Measurements from ENCODE around the gene METTL1. TPM values are rescaled to one million over a fixed set of nuclear protein-coding genes. Genes with fewer than 3 reads are reported as not detected.
A peak's percentile ranks its signal among the peaks of the same experiment; 100 is the strongest.

The METTL1 gene
- total and polyA plus RNA-seq, 4 donors = 2.8 to 11.2 (median 7.1) TPM

GRCh38 chr12:57783861-57784260 lies 12.0 kb upstream of the METTL1 start:
- TF ChIP-seq FOXA1 (IDR thresholded peaks at IDR 0.05) = no peak
- no peak for TF ChIP-seq RAD21 (IDR thresholded peaks at IDR 0.05)
- TF ChIP-seq ATF3 (IDR thresholded peaks at IDR 0.05) = no peak
- no peak for TF ChIP-seq NR2F2 (IDR thresholded peaks at IDR 0.05)
- TF ChIP-seq HNF4A (conservative IDR thresholded peaks at IDR 0.05) = no peak
- TF ChIP-seq RXRA (IDR thresholded peaks at IDR 0.05) = no peak
- no peak for TF ChIP-seq TAF1 (conservative IDR thresholded peaks at IDR 0.05)
- TF ChIP-seq, protein P1, sequence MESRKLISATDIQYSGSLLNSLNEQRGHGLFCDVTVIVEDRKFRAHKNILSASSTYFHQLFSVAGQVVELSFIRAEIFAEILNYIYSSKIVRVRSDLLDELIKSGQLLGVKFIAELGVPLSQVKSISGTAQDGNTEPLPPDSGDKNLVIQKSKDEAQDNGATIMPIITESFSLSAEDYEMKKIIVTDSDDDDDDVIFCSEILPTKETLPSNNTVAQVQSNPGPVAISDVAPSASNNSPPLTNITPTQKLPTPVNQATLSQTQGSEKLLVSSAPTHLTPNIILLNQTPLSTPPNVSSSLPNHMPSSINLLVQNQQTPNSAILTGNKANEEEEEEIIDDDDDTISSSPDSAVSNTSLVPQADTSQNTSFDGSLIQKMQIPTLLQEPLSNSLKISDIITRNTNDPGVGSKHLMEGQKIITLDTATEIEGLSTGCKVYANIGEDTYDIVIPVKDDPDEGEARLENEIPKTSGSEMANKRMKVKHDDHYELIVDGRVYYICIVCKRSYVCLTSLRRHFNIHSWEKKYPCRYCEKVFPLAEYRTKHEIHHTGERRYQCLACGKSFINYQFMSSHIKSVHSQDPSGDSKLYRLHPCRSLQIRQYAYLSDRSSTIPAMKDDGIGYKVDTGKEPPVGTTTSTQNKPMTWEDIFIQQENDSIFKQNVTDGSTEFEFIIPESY (IDR thresholded peaks at IDR 0.05) = no peak
- no peak for TF ChIP-seq CTCF (IDR thresholded peaks at IDR 0.05; ENCODE audit: low read depth, low read length, missing input control)
- no peak for TF ChIP-seq SP1 (IDR thresholded peaks at IDR 0.05)
- TF ChIP-seq YY1 (IDR thresholded peaks at IDR 0.05) = no peak
- no peak for TF ChIP-seq GABPA (IDR thresholded peaks at IDR 0.05 in 1 of 2, conservative IDR thresholded peaks at IDR 0.05 in 1 of 2)
- TF ChIP-seq MAX (IDR thresholded peaks at IDR 0.05) = no peak
- no peak for TF ChIP-seq FOXA2 (IDR thresholded peaks at IDR 0.05)
- Histone ChIP-seq H3K4me1 (ENCODE audit: control insufficient read depth in 4 of 4, insufficient read depth in 4 of 4, low read length in 3 of 4) (peaks cover 0 to 19% (median 15%) of the 10 kb centered on the region in 4 donors), H3K9me3 (ENCODE audit: control insufficient read depth in 4 of 4, low read length in 3 of 4) (no peaks in the 10 kb centered on the region), H3K27me3 (ENCODE audit: control insufficient read depth in 4 of 4, insufficient read depth in 4 of 4, low read length in 3 of 4) (no peaks in the 10 kb centered on the region), H3K9ac (ENCODE audit: low read depth in 1 of 2, low read length in 2 of 2) (no peak overlapping the region), H3K36me3 (ENCODE audit: control insufficient read depth in 4 of 4, insufficient read depth in 3 of 4, low read depth in 1 of 4, low read length in 3 of 4) (peaks cover 10 to 27% (median 18%) of the 10 kb centered on the region in 4 donors), H3K27ac (ENCODE audit: low read depth in 1 of 2, low read length in 2 of 2) (no peak overlapping the region), H3K4me3 (ENCODE audit: low read depth in 1 of 3, low read length in 3 of 3) (no peak overlapping the region)
- DNase-seq (ENCODE audit: low spot score) = no peak
- WGBS = 95% methylated on average over 11 of the region's 11 CpGs

- Histone ChIP-seq H3K9ac (ENCODE audit: low read depth in 1 of 2, low read length in 2 of 2) (peak overlapping the region; percentile 82), H3K4me1 (ENCODE audit: control insufficient read depth in 4 of 4, insufficient read depth in 4 of 4, low read length in 3 of 4) (peaks cover 0 to 19% (median 15%) of the 10 kb centered on the region in 4 donors), H3K27ac (ENCODE audit: low read depth in 1 of 2, low read length in 2 of 2) (no peak overlapping the region), H3K4me3 (ENCODE audit: low read depth in 1 of 3, low read length in 3 of 3) (peak overlapping the region; percentile 74 to 99 (median 98)), H3K27me3 (ENCODE audit: control insufficient read depth in 4 of 4, insufficient read depth in 4 of 4, low read length in 3 of 4) (no peaks in the 10 kb centered on the region), H3K36me3 (ENCODE audit: control insufficient read depth in 4 of 4, insufficient read depth in 3 of 4, low read depth in 1 of 4, low read length in 3 of 4) (peaks cover 8 to 24% (median 18%) of the 10 kb centered on the region in 4 donors), H3K9me3 (ENCODE audit: control insufficient read depth in 4 of 4, low read length in 3 of 4) (no peaks in the 10 kb centered on the region)
- 83% methylated on average over 12 of the region's 12 CpGs for WGBS
- DNase-seq (ENCODE audit: low spot score) = no peak
- TF ChIP-seq, protein P2, sequence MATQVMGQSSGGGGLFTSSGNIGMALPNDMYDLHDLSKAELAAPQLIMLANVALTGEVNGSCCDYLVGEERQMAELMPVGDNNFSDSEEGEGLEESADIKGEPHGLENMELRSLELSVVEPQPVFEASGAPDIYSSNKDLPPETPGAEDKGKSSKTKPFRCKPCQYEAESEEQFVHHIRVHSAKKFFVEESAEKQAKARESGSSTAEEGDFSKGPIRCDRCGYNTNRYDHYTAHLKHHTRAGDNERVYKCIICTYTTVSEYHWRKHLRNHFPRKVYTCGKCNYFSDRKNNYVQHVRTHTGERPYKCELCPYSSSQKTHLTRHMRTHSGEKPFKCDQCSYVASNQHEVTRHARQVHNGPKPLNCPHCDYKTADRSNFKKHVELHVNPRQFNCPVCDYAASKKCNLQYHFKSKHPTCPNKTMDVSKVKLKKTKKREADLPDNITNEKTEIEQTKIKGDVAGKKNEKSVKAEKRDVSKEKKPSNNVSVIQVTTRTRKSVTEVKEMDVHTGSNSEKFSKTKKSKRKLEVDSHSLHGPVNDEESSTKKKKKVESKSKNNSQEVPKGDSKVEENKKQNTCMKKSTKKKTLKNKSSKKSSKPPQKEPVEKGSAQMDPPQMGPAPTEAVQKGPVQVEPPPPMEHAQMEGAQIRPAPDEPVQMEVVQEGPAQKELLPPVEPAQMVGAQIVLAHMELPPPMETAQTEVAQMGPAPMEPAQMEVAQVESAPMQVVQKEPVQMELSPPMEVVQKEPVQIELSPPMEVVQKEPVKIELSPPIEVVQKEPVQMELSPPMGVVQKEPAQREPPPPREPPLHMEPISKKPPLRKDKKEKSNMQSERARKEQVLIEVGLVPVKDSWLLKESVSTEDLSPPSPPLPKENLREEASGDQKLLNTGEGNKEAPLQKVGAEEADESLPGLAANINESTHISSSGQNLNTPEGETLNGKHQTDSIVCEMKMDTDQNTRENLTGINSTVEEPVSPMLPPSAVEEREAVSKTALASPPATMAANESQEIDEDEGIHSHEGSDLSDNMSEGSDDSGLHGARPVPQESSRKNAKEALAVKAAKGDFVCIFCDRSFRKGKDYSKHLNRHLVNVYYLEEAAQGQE (IDR thresholded peaks at IDR 0.05) = no peak
- no peak for TF ChIP-seq NR2F2 (IDR thresholded peaks at IDR 0.05)
- no peak for TF ChIP-seq RXRA (IDR thresholded peaks at IDR 0.05)
- TF ChIP-seq HNF4G (IDR thresholded peaks at IDR 0.05) = no peak
- TF ChIP-seq JUND (IDR thresholded peaks at IDR 0.05) = no peak
- no peak for TF ChIP-seq CTCF (IDR thresholded peaks at IDR 0.05; ENCODE audit: low read depth, low read length, missing input control)
- no peak for TF ChIP-seq GABPA (IDR thresholded peaks at IDR 0.05 in 1 of 2, conservative IDR thresholded peaks at IDR 0.05 in 1 of 2)
- no peak for TF ChIP-seq YY1 (IDR thresholded peaks at IDR 0.05)
- TF ChIP-seq, protein P1 (IDR thresholded peaks at IDR 0.05) = no peak
- TF ChIP-seq HNF4A (conservative IDR thresholded peaks at IDR 0.05) = no peak
These were observed 11.5 kb upstream of the METTL1 start for GRCh38 chr12:57783466-57783801.
